ENCODE data around the gene MLANA. TPM values are rescaled to one million over a fixed set of nuclear protein-coding genes. Genes with fewer than 3 reads are reported as not detected.
A peak's percentile ranks its signal among the peaks of the same experiment; 100 is the strongest.

MLANA gene
- total and polyA plus RNA-seq, 11 donors, result not detected

GRCh38 chr9:5853617-5854016, 37.1 kb upstream of the MLANA start:
- H3K27ac ChIP-seq, result no peak overlapping the region
- 71 to 79% (median 73%) methylated on average over 3 of the region's 3 CpGs for WGBS, 4 donors
- H3K27me3 ChIP-seq, result no peaks in the 10 kb centered on the region
- no peaks in the 10 kb centered on the region for H3K36me3 ChIP-seq
- H3K4me3 ChIP-seq, result no peak overlapping the region
- peaks cover 0 to 17% (median 0%) of the 10 kb centered on the region in 12 donors for H3K4me1 ChIP-seq
- ATAC-seq (no peak), DNase-seq (no peak)
- intact Hi-C loops (cut with DNase I), result no loop called here
- no peaks in the 10 kb centered on the region for H3K9me3 ChIP-seq
- TF ChIP-seq CTCF (IDR thresholded peaks at IDR 0.05), result no peak

GRCh38 chr9:5854063-5854790, 36.5 kb upstream of the MLANA start:
- DNase-seq (no peak), ATAC-seq (no peak)
- peaks cover 0 to 17% (median 0%) of the 10 kb centered on the region in 12 donors for H3K4me1 ChIP-seq
- H3K27me3 ChIP-seq, result no peaks in the 10 kb centered on the region
- WGBS, 4 donors, result 92 to 95% (median 93%) methylated on average over 4 of the region's 4 CpGs
- H3K4me3 ChIP-seq, result no peak overlapping the region
- no peaks in the 10 kb centered on the region for H3K9me3 ChIP-seq
- H3K27ac ChIP-seq, result no peak overlapping the region
- intact Hi-C loops (cut with DNase I), result no loop called here
- TF ChIP-seq POLR2A (IDR thresholded peaks at IDR 0.05), result no peak
- no peak for TF ChIP-seq CTCF (IDR thresholded peaks at IDR 0.05)
- no peaks in the 10 kb centered on the region for H3K36me3 ChIP-seq

GRCh38 chr9:5857928-5858327, 32.8 kb upstream of the MLANA start:
- ATAC-seq, result no peak

GRCh38 chr9:5858833-5859232, 31.9 kb upstream of the MLANA start:
- intact Hi-C loops (cut with DNase I), result no loop called here
- TF ChIP-seq POLR2A (IDR thresholded peaks at IDR 0.05) (no peak), CTCF (IDR thresholded peaks at IDR 0.05) (no peak)
- ATAC-seq, result peak in 2 of 4 donors; percentile 38 to 71

More at GRCh38 chr9:5857928-5858327, 32.8 kb upstream of the MLANA start:
- Histone ChIP-seq H3K27ac (no peak overlapping the region), H3K36me3 (no peaks in the 10 kb centered on the region), H3K4me3 (no peak overlapping the region), H3K27me3 (no peaks in the 10 kb centered on the region), H3K9me3 (no peaks in the 10 kb centered on the region), H3K4me1 (peaks cover 0 to 2% (median 0%) of the 10 kb centered on the region in 12 donors)
- intact Hi-C loops (cut with DNase I), result no loop called here
- no peak for DNase-seq
- TF ChIP-seq POLR2A (IDR thresholded peaks at IDR 0.05) (no peak), CTCF (IDR thresholded peaks at IDR 0.05) (no peak)

More at GRCh38 chr9:5858833-5859232, 31.9 kb upstream of the MLANA start:
- Histone ChIP-seq H3K9me3 (no peaks in the 10 kb centered on the region), H3K27me3 (no peaks in the 10 kb centered on the region), H3K36me3 (no peaks in the 10 kb centered on the region), H3K4me3 (no peak overlapping the region), H3K4me1 (peaks cover 0 to 7% (median 0%) of the 10 kb centered on the region in 12 donors), H3K27ac (no peak overlapping the region)
- WGBS, 4 donors, result 40 to 48% (median 44%) methylated on average over 3 of the region's 3 CpGs
- no peak for DNase-seq

Data from heart left ventricle (tissue), 16 donors.